MCF 10A (cell line): ENCODE results near the gene OR5J2. TPM values are rescaled to one million over a fixed set of nuclear protein-coding genes. Genes with fewer than 3 reads are reported as not detected.

Experiments used
- BruUV-seq: library from RNA; stranded (reverse); fragments of 400-500 nt; replicated peaks from 2 replicates; lab custom pipeline; 2021; lab: Mats Ljungman, UMichigan
- CTCF ChIA-PET: fragments of 300-600 bp; sonication (Branson Sonifier 250); formaldehyde crosslinking; extraction: SDS; loops from one replicate; lab custom pipeline; 2021; ENCODE audit warnings: antibody characterized with exemption, inconsistent platforms; lab: Yijun Ruan, JAX
- POLR2A ChIA-PET: fragments of 300-600, 350-650 bp; sonication (Branson Sonifier 250); formaldehyde crosslinking; extraction: SDS; loops from one replicate; lab custom pipeline; 2020; ENCODE audit warnings: antibody characterized with exemption, inconsistent platforms; lab: Yijun Ruan, JAX
- DNase-seq: peaks from one replicate; pipeline ENCODE4 v3.0.0-alpha.2; 2018; ENCODE audit not compliant: unreplicated experiment
- H3K27ac Mint-ChIP-seq: one replicate; pipeline ENCODE4 v1.8.0; 2022; ENCODE audit warnings: mild to moderate bottlenecking, low read depth, mixed read lengths; ENCODE audit not compliant: unreplicated experiment
- H3K27me3 Mint-ChIP-seq: one replicate; pipeline ENCODE4 v1.8.0; 2022; ENCODE audit warnings: mixed read lengths; ENCODE audit not compliant: insufficient read depth, unreplicated experiment
- H3K36me3 Mint-ChIP-seq: one replicate; pipeline ENCODE4 v1.8.0; 2022; ENCODE audit warnings: mild to moderate bottlenecking, moderate library complexity, mixed read lengths; ENCODE audit not compliant: insufficient read depth, unreplicated experiment
- H3K4me1 Mint-ChIP-seq: one replicate; pipeline ENCODE4 v1.8.0; 2022; ENCODE audit warnings: mixed read lengths; ENCODE audit not compliant: insufficient read depth, unreplicated experiment
- H3K4me3 Mint-ChIP-seq: one replicate; pipeline ENCODE4 v1.8.0; 2022; ENCODE audit warnings: mild to moderate bottlenecking, moderate library complexity, mixed read lengths; ENCODE audit not compliant: unreplicated experiment
- H3K9me3 Mint-ChIP-seq: one replicate; pipeline ENCODE4 v1.8.0; 2022; ENCODE audit warnings: mixed read lengths; ENCODE audit not compliant: unreplicated experiment
- CTCF ChIP-seq: fragments of 200-600 bp; IDR thresholded peaks from one replicate; pipeline ENCODE4 v1.8.0; 2022; ENCODE audit warnings: antibody characterized with exemption, mild to moderate bottlenecking; ENCODE audit not compliant: unreplicated experiment
- intact Hi-C: fragments of 100-400 bp; cut with micrococcal nuclease; formaldehyde crosslinking; loops from 2 replicates; pipeline ENCODE4 v1.14.1; 2022
- total RNA-seq: library from RNA; stranded (reverse); gene quantifications from 2 replicates; pipeline ENCODE4 v1.2.3, GENCODE V29; 2022

OR5J2 gene
- total RNA-seq, 1 experiment from 2014 or later = not detected

GRCh38 chr11:56183459-56183858 is 7.0 kb downstream of the OR5J2 start:
- no TSS peak for BruUV-seq
- Mint-ChIP-seq H3K4me1 (no peaks in the 10 kb centered on the region), H3K27ac (no peak overlapping the region), H3K27me3 (no peaks in the 10 kb centered on the region), H3K4me3 (no peak overlapping the region), H3K36me3 (no peaks in the 10 kb centered on the region), H3K9me3 (peaks cover 30% of the 10 kb centered on the region)
- no peak for DNase-seq
- no peak for TF ChIP-seq CTCF
- ChIA-PET CTCF (no interaction called here), POLR2A (no interaction called here)
- intact Hi-C loops = no loop called here

- Mint-ChIP-seq H3K9me3 (peaks cover 30% of the 10 kb centered on the region), H3K36me3 (no peaks in the 10 kb centered on the region), H3K4me3 (no peak overlapping the region), H3K27me3 (no peaks in the 10 kb centered on the region), H3K27ac (no peak overlapping the region), H3K4me1 (no peaks in the 10 kb centered on the region)
- POLR2A ChIA-PET = no interaction called here
- no TSS peak for BruUV-seq
- CTCF ChIA-PET = no interaction called here
- TF ChIP-seq CTCF = no peak
- no peak for DNase-seq
- intact Hi-C loops = no loop called here
Observed at GRCh38 chr11:56188602-56189001, 12.2 kb downstream of the OR5J2 start.

- DNase-seq = no peak
- no peak overlapping the region for H3K27ac Mint-ChIP-seq
- H3K9me3 Mint-ChIP-seq = peaks cover 23% of the 10 kb centered on the region
- TF ChIP-seq CTCF = no peak
- H3K4me3 Mint-ChIP-seq = no peak overlapping the region
- ChIA-PET POLR2A (no interaction called here), CTCF (no interaction called here)
- no TSS peak for BruUV-seq
- H3K27me3 Mint-ChIP-seq = no peaks in the 10 kb centered on the region
- intact Hi-C loops = no loop called here
- H3K36me3 Mint-ChIP-seq = no peaks in the 10 kb centered on the region
- H3K4me1 Mint-ChIP-seq = no peaks in the 10 kb centered on the region
Observed at GRCh38 chr11:56196705-56197104, 20.3 kb downstream of the OR5J2 start.

- no peak overlapping the region for H3K27ac Mint-ChIP-seq
- no peak overlapping the region for H3K4me3 Mint-ChIP-seq
- no peak for TF ChIP-seq CTCF
- intact Hi-C loops = no loop called here
- peaks cover 21% of the 10 kb centered on the region for H3K9me3 Mint-ChIP-seq
- CTCF ChIA-PET = no interaction called here
- POLR2A ChIA-PET = no interaction called here
- DNase-seq = no peak
- H3K27me3 Mint-ChIP-seq = no peaks in the 10 kb centered on the region
- no peaks in the 10 kb centered on the region for H3K36me3 Mint-ChIP-seq
- no peaks in the 10 kb centered on the region for H3K4me1 Mint-ChIP-seq
- BruUV-seq = no TSS peak
Observed at GRCh38 chr11:56197367-56197766, 20.9 kb downstream of the OR5J2 start.
